ENCODE results near the gene BAK1.
"Not testable (repeated sequence)": the region's sequence is repeated elsewhere in the genome, so short reads cannot be mapped to it uniquely, and the experiment has no call there.

BAK1 gene

GRCh38 chr6:33607784-33608161 lies 27.7 kb upstream of the BAK1 start:
- DNase-seq = no peak

- no peak for DNase-seq
Observed at GRCh38 chr6:33607126-33607783, 27.2 kb upstream of the BAK1 start.

GRCh38 chr6:33606642-33607041 lies 26.6 kb upstream of the BAK1 start:
- DNase-seq = no peak

GRCh38 chr6:33604941-33605854 lies 25.1 kb upstream of the BAK1 start:
- DNase-seq = peak; percentile 74

- DNase-seq = no peak
Observed at GRCh38 chr6:33602180-33602579, 22.1 kb upstream of the BAK1 start.

- no peak for DNase-seq
Observed at GRCh38 chr6:33600761-33601160, 20.7 kb upstream of the BAK1 start.

GRCh38 chr6:33599413-33599938 lies 19.4 kb upstream of the BAK1 start:
- peak; percentile 80 for DNase-seq

GRCh38 chr6:33597551-33598322 lies 17.7 kb upstream of the BAK1 start:
- DNase-seq = no peak

- not testable (repeated sequence) for DNase-seq
Observed at GRCh38 chr6:33596894-33597293, 16.8 kb upstream of the BAK1 start.

- DNase-seq = peak; percentile 54
Observed at GRCh38 chr6:33595001-33595846, 15.1 kb upstream of the BAK1 start.

- no peak for DNase-seq
Observed at GRCh38 chr6:33593414-33593727, 13.3 kb upstream of the BAK1 start.

- DNase-seq = no peak
Observed at GRCh38 chr6:33592595-33593413, 12.7 kb upstream of the BAK1 start.

GRCh38 chr6:33592280-33592594 lies 12.2 kb upstream of the BAK1 start:
- DNase-seq = no peak

- no peak for DNase-seq
Observed at GRCh38 chr6:33591424-33592032, 11.5 kb upstream of the BAK1 start.

GRCh38 chr6:33590531-33591198 lies 10.6 kb upstream of the BAK1 start:
- DNase-seq = peak; percentile 19

GRCh38 chr6:33589731-33590530 lies 9.9 kb upstream of the BAK1 start:
- peak; percentile 96 for DNase-seq

GRCh38 chr6:33589392-33589730 lies 9.3 kb upstream of the BAK1 start:
- no peak for DNase-seq

- no peak for DNase-seq
Observed at GRCh38 chr6:33588894-33589293, 8.8 kb upstream of the BAK1 start.

- no peak for DNase-seq
Observed at GRCh38 chr6:33587529-33587928, 7.5 kb upstream of the BAK1 start.

- no peak for DNase-seq
Observed at GRCh38 chr6:33586108-33586640, 6.1 kb upstream of the BAK1 start.

All from EL (cell line).